AG09309 (cell line): ENCODE results near the gene SMIM13.
"Not testable (repeated sequence)": the region's sequence is repeated elsewhere in the genome, so short reads cannot be mapped to it uniquely, and the experiment has no call there.

ENCODE experiments used
- DNase-seq: peaks from one replicate; pipeline ENCODE4 v3.0.0-alpha.2; 2010; ENCODE audit warnings: low read depth
- H3K4me3 ChIP-seq: 2 replicates; pipeline ENCODE4 v1.5.1; 2011; ENCODE audit warnings: mild to moderate bottlenecking, low read depth, low read length, moderate library complexity; ENCODE audit not compliant: control insufficient read depth
- TF ChIP-seq, protein P1 (sequence below): IDR thresholded peaks from 2 replicates; pipeline ENCODE4 v1.5.1; 2011; ENCODE audit warnings: mild to moderate bottlenecking, low read depth, low read length, inconsistent platforms; ENCODE audit not compliant: insufficient read depth, control insufficient read depth; ENCODE audit errors: missing control alignments

Gene SMIM13

DNA sequence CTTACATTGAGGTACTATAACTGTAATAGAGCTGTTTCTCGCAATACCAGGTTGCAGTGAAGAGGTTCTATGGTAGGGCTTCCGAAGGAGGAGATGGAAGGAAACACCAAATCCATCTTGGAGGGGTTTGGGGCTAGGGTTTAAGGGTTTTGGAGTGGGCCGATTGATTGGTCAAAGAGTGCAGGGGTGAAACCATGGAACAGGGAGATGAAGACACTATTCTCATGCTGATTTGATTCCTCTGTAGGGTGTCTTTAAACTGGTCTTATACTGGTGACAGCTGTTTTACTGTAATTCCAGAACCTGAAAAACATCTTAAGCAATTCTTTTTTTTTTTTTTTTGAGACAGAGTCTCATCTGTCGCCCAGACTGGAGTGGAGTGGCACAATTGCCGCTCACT is 7.8 kb downstream of the SMIM13 start:
- no peak overlapping the region for H3K4me3 ChIP-seq
- TF ChIP-seq, protein P1, sequence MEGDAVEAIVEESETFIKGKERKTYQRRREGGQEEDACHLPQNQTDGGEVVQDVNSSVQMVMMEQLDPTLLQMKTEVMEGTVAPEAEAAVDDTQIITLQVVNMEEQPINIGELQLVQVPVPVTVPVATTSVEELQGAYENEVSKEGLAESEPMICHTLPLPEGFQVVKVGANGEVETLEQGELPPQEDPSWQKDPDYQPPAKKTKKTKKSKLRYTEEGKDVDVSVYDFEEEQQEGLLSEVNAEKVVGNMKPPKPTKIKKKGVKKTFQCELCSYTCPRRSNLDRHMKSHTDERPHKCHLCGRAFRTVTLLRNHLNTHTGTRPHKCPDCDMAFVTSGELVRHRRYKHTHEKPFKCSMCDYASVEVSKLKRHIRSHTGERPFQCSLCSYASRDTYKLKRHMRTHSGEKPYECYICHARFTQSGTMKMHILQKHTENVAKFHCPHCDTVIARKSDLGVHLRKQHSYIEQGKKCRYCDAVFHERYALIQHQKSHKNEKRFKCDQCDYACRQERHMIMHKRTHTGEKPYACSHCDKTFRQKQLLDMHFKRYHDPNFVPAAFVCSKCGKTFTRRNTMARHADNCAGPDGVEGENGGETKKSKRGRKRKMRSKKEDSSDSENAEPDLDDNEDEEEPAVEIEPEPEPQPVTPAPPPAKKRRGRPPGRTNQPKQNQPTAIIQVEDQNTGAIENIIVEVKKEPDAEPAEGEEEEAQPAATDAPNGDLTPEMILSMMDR, result no peak
- no peak for DNase-seq

DNA sequence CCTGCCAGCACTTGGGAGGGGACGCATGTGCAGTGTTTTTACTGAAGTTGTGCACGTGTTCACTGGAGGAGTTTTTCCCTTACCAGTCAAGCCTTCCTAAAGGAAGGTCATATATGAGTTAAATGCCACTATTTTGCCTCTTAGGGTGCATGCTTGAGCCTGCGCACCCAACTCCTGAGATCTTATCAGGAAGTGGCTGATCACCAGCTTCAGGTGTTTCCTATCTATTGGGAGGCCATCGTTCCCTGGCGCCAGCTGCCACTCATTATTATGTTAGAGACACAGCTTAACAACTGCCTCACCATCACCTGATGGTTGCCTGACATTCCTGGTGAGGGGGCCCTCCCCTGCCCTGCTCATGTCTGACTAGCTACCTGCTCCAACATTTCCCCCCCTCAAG is 9.4 kb downstream of the SMIM13 start:
- TF ChIP-seq, protein P1, result no peak
- no peak overlapping the region for H3K4me3 ChIP-seq
- no peak for DNase-seq

DNA sequence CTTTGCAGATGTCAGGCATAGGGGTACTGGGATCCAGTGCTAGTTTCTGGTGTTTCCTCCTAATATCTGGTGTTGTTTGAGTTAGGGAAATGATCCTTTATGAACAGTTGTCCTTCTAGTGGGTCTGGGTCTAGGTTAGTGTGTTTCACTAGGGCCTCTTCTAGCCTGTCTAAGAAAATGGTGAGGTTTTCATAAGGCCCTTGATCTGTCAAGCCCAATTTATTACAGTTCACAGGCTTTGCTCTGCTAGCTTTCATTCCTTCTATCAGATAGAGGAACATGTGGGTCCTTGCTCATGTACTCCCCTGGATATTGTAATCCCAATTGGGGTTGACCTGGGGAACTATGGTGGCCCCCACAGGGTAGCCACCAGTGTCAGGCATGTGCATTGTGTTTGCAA is 15.1 kb downstream of the SMIM13 start:
- TF ChIP-seq, protein P1, result no peak
- no peak for DNase-seq
- no peak overlapping the region for H3K4me3 ChIP-seq

DNA sequence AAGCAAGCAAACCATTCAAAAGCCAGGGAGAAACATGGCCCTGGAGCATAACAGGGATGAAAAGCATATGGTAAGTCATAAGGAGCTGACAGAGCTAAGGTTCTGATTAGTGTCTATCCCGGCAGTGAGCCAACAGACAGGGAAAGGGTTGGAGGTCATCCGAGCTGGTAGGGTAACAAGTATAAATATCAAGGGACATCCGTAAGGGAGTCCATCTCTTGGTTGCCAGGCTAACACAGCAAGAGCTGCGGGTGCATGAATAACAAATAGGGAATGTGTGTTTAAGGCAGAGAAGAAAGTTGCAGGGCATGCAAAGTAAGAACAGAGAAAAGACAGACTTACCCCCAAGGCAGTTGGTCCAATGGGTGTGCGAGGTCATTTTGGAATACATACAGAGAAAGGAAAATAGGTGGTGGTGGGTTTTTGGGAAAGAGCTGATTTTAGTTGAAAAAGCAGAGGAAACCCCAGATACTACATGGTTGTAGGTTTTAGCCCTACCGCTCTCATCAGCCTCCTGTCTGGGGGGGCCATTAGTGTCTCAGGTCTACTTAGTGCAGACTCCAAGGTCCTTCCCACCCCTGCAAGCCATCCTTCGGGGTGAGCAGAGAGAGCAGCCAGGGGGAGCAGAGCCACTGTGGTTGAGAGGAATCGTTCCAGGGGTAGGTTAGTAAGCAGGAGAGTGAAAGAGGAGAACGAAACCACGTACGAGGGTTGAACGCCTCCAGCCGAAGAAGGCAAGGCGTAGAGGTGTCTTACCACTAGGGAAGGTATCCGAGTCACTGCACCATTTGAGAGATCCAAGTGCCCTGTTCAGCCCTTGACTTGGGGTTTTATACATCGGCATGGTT is 17.5 kb downstream of the SMIM13 start, which contains the start of gene ERVFRD-1:
TSS of gene ERVFRD-1 (minus strand) at position 805 of the 848 bp plus-strand sequence. CDS start 6,415 bp downstream, outside the sequence.
- TF ChIP-seq, protein P1, result no peak
- no peak for DNase-seq
- H3K4me3 ChIP-seq, result no peak within 1 kb of the TSS

DNA sequence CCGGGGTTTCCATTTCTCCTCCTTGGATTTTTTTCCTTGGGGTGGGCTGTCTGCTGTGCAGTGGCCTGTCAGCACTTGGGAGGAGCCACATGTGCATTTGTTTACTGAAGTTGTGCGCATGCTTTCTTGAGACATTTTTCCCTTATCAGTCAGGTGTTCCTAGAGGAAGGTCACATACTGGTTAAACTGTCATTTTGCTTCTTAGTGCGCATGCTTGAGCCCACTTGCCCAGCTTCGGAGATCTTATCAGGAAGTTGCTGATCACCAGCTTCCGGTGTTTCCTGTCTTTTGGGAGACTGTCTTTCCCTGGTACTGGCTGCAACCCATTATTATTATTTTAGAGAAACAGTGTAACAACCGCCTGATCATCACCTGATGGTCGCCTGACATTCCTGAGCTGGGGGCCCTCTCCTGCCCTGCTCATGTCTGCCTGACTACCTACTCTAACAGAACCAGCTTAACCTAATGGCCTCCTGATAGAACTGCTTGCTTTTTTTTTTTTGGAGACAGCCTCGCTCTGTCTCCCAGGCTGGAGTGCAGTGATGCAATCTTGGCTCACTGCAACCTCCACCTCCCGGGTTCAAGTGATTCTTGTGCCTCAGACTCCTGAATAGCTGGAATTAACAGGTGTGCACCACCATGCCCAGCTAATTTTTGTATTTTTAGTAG is 18.3 kb downstream of the SMIM13 start:
- no peak for DNase-seq
- TF ChIP-seq, protein P1, result no peak
- no peak overlapping the region for H3K4me3 ChIP-seq

DNA sequence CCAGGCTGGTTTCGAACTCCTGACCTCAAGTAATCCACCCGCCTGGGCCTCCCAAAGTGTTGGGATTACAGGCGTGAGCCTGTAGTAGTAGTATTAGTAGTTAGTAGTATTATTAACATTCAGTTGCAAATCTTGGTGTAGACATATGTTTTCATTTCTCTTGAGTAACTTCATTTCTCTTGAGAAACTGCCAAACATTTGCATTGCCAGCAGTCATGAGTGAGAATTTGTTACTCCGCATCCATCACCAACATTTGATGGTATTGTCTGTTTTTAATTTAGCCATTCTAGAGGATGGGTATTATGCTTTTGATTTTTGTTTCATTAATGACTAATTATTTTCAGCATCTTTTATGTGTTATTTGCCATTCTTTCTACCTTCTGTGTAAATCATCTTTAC is 19.4 kb downstream of the SMIM13 start:
- H3K4me3 ChIP-seq, result no peak overlapping the region
- DNase-seq, result no peak
- TF ChIP-seq, protein P1, result no peak

DNA sequence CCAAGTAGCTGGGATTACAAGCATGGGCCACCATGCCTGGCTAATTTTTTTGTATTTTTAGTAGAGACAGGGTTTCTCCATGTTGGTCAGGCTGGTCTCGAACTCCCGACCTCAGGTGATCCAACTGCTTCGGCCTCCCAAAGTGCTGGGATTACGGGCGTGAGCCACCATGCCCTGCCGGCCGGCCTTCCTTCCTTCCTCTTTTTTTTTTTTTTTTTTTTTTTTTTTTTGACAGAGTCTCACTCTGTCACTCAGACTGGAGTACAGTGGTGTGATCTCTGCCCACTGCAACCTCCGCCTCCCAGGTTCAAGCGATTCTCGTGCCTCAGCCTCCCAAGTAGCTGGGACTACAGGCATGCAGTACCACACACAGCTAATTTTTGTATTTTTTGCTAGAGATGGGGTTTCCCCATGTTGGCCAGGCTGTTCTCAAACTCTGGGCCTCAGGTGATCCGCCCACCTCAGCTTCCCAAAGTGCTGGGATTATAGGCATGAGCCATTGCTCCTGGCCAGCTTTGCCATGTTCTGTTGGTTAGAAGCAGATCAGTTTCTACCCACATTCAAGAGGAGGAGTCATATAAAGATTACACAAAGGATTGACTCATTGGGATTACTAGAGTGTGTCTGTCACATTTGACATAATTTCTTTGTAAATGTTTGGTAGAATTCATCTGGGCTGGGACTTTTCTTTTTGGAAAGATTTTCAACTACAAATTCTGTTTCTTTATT is 22.3 kb downstream of the SMIM13 start:
- DNase-seq, H3K4me3 ChIP-seq: not testable (repeated sequence)
